ENCODE data around the gene FOSL2.

FOSL2 gene

GRCh38 chr2:28366149-28366495, 26.5 kb upstream of the FOSL2 start:
- Histone ChIP-seq H3K9me3 (replicated peaks; ENCODE audit: insufficient read depth, low read length) (no peaks in the 10 kb centered on the region), H3K36me3 (replicated peaks; ENCODE audit: insufficient read depth, low read length) (no peaks in the 10 kb centered on the region), H2AFZ (ENCODE audit: low read length) (no peak overlapping the region), H4K20me1 (ENCODE audit: insufficient read depth, low read length) (no peaks in the 10 kb centered on the region), H3K9me2 (replicated peaks; ENCODE audit: insufficient read depth, low read length) (no peaks in the 10 kb centered on the region), H3K27me3 (replicated peaks; ENCODE audit: insufficient read depth, low read length) (no peaks in the 10 kb centered on the region), H3K27ac (ENCODE audit: low read length) (no peak overlapping the region), H3K79me2 (ENCODE audit: low read length) (no peaks in the 10 kb centered on the region), H3K9ac (ENCODE audit: low read length) (no peak overlapping the region), H3K4me2 (ENCODE audit: low read depth, low read length) (no peak overlapping the region), H3K4me3 (ENCODE audit: low read length) (no peak overlapping the region), H3F3A (ENCODE audit: insufficient read depth, low read length) (no peaks in the 10 kb centered on the region), H3K4me1 (ENCODE audit: low read length) (no peaks in the 10 kb centered on the region)
- no peak for DNase-seq
- TF ChIP-seq EZH2phosphoT487 (IDR thresholded peaks at IDR 0.05; ENCODE audit: low read length) (no peak), EZH2 (optimal IDR thresholded peaks at IDR 0.05; ENCODE audit: low read depth, low read length) (no peak)
- TF ChIP-seq, protein P1, sequence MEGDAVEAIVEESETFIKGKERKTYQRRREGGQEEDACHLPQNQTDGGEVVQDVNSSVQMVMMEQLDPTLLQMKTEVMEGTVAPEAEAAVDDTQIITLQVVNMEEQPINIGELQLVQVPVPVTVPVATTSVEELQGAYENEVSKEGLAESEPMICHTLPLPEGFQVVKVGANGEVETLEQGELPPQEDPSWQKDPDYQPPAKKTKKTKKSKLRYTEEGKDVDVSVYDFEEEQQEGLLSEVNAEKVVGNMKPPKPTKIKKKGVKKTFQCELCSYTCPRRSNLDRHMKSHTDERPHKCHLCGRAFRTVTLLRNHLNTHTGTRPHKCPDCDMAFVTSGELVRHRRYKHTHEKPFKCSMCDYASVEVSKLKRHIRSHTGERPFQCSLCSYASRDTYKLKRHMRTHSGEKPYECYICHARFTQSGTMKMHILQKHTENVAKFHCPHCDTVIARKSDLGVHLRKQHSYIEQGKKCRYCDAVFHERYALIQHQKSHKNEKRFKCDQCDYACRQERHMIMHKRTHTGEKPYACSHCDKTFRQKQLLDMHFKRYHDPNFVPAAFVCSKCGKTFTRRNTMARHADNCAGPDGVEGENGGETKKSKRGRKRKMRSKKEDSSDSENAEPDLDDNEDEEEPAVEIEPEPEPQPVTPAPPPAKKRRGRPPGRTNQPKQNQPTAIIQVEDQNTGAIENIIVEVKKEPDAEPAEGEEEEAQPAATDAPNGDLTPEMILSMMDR (IDR thresholded peaks at IDR 0.05; ENCODE audit: low read length): no peak

DNA sequence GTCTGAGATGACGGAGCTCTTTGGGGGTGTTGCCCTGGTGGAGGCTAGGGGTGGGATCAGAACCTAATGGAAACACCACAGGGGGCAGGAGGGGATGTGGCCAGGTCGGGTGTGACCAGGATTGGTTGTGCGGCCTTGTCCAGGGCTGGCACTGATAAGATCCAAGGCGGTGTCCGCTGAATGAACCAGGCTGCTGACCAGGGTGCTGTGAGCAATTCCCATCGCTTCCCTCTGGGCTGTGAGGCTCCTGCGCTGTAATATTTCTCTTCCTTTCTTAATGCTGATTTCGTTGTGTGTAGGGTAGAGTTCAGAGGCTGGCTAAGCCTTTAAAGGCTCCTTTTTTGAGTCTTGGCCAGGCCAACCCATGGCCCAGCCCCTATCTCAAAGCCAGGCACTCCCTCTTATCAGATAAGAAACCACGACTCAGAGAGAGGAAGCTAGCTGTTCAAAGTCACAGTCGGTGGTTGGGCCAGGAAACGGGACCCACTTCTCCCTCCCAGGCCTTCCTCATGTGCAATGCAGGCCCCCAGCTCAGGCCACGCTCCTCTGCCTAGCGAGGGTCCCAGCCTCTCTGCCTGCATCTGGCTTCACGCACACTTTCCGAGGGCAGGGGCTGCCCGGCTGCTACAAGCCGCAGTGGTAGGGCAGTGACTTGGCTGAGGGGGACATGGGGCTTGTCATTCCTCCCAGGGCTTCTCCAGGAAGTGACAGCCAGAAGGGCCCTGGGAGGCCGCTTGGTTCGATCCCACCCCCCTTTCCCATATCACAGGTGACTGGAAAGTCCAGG, 26.0 kb upstream of the FOSL2 start:
- Histone ChIP-seq H3F3A (ENCODE audit: insufficient read depth, low read length) (no peaks in the 10 kb centered on the region), H3K4me1 (ENCODE audit: low read length) (no peaks in the 10 kb centered on the region), H2AFZ (ENCODE audit: low read length) (no peak overlapping the region), H3K27ac (ENCODE audit: low read length) (no peak overlapping the region), H3K4me3 (ENCODE audit: low read length) (no peak overlapping the region), H3K4me2 (ENCODE audit: low read depth, low read length) (no peak overlapping the region; the same call in 1 of the 2 replicates), H3K27me3 (replicated peaks; ENCODE audit: insufficient read depth, low read length) (no peaks in the 10 kb centered on the region), H3K9ac (ENCODE audit: low read length) (no peak overlapping the region), H3K36me3 (replicated peaks; ENCODE audit: insufficient read depth, low read length) (no peaks in the 10 kb centered on the region), H3K9me2 (replicated peaks; ENCODE audit: insufficient read depth, low read length) (no peaks in the 10 kb centered on the region), H3K79me2 (ENCODE audit: low read length) (no peaks in the 10 kb centered on the region), H3K9me3 (replicated peaks; ENCODE audit: insufficient read depth, low read length) (no peaks in the 10 kb centered on the region), H4K20me1 (ENCODE audit: insufficient read depth, low read length) (no peaks in the 10 kb centered on the region)
- peak; percentile 34 for DNase-seq
- TF ChIP-seq, protein P1 (IDR thresholded peaks at IDR 0.05; ENCODE audit: low read length): no peak
- TF ChIP-seq EZH2phosphoT487 (IDR thresholded peaks at IDR 0.05; ENCODE audit: low read length): no peak
- TF ChIP-seq EZH2 (optimal IDR thresholded peaks at IDR 0.05; ENCODE audit: low read depth, low read length): no peak

DNA sequence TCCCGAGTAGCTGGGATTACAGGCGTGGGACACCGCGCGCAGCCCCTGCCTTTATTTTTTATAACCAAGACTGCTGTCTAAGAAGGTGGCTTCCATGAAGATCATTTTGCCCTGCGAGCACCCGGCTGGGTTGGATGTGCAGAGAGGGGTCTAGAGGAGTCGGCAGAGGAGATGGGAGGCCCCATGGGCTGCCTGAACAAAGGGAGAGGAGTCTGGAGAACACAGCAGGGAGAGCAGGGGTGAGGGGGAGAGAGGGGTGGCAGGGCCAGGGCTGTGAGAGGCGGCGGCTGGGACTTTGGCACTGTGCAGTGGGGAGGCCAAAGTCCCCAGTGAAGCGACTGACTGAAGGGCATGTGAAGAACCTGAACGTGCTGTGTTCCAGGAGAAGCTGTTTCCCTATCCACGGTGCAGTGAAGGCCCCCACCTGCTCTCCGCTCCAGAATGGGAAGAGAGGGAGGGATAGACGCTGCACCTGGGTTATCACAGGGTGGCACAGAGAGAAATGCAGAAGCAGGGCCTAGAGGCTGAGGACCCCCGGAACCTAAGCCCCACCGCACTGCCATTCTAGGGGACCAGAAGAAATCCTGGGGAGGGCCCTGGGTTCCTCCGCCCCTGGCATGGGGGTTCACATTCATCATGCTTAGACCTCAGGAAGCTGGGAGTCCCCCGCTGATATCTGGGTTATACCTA, 24.8 kb upstream of the FOSL2 start:
- Histone ChIP-seq H3K36me3 (replicated peaks; ENCODE audit: insufficient read depth, low read length) (no peaks in the 10 kb centered on the region), H3K4me2 (ENCODE audit: low read depth, low read length) (no peak overlapping the region), H3K4me1 (ENCODE audit: low read length) (no peaks in the 10 kb centered on the region), H3K27me3 (replicated peaks; ENCODE audit: insufficient read depth, low read length) (no peaks in the 10 kb centered on the region), H2AFZ (ENCODE audit: low read length) (no peak overlapping the region), H3K9me2 (replicated peaks; ENCODE audit: insufficient read depth, low read length) (no peaks in the 10 kb centered on the region), H3K4me3 (ENCODE audit: low read length) (no peak overlapping the region), H3K79me2 (ENCODE audit: low read length) (no peaks in the 10 kb centered on the region), H3K27ac (ENCODE audit: low read length) (no peak overlapping the region), H3F3A (ENCODE audit: insufficient read depth, low read length) (no peaks in the 10 kb centered on the region), H3K9ac (ENCODE audit: low read length) (no peak overlapping the region), H4K20me1 (ENCODE audit: insufficient read depth, low read length) (no peaks in the 10 kb centered on the region), H3K9me3 (replicated peaks; ENCODE audit: insufficient read depth, low read length) (no peaks in the 10 kb centered on the region)
- no peak for TF ChIP-seq EZH2phosphoT487 (IDR thresholded peaks at IDR 0.05; ENCODE audit: low read length)
- TF ChIP-seq, protein P1 (IDR thresholded peaks at IDR 0.05; ENCODE audit: low read length): no peak
- no peak for TF ChIP-seq EZH2 (optimal IDR thresholded peaks at IDR 0.05; ENCODE audit: low read depth, low read length)
- no peak for DNase-seq
